Fibroblast of lung (primary cell): Measurements from ENCODE around the gene NOL12.

Experiments
- EZH2 ChIP-seq: IDR thresholded peaks from 2 replicates; pipeline ENCODE4 v1.5.1; 2012; ENCODE audit warnings: low read length, control low read depth, mild to moderate bottlenecking; ENCODE audit errors: missing control alignments
- TF ChIP-seq, protein P1 (sequence below), 2 donors: IDR thresholded peaks in 1 of 2; conservative IDR thresholded peaks in 1 of 2; 1 replicate in 1 of 2; 2 replicates in 1 of 2; pipeline ENCODE4 v1.5.1; 2011 to 2012; ENCODE audit warnings: low read length in 2 of 2, control low read depth in 1 of 2, inconsistent platforms in 1 of 2, low read depth in 1 of 2, mild to moderate bottlenecking in 1 of 2

DNA sequence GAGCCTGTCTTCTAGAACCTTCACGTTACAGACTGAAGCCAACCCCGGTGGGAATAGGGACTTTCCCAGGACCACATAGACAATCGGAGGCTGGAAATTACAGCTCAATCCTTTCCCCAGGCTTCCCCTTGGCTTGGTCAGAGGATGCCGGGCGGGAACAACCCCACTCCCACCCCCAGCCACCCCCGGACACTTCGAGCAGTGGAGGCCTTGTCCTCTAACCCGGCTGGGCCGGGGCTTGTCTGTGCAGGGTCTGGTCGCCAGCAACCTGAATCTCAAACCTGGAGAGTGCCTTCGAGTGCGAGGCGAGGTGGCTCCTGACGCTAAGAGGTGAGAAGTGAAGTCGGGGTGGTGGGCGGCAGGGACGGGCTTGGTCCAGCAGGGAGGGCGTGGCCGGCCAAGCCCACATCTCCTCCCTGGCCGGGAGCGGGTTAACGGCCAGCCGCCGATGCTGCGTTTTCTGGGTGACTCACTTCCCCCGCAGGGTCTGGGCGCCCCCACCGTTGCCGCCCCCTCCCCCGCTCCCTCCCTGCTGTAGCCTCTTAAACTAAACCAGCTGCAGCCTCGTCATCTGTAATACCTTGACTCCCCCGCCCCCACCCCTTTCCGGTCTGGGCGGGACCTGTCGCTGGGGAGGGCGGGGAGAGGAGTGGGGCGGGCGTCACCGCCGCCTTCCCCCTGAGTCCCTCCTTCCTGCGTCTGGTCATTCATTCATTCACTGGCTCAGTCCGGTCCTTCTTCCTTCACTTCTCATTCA lies 9.2 kb upstream of the NOL12 start:
- TF ChIP-seq, protein P1, sequence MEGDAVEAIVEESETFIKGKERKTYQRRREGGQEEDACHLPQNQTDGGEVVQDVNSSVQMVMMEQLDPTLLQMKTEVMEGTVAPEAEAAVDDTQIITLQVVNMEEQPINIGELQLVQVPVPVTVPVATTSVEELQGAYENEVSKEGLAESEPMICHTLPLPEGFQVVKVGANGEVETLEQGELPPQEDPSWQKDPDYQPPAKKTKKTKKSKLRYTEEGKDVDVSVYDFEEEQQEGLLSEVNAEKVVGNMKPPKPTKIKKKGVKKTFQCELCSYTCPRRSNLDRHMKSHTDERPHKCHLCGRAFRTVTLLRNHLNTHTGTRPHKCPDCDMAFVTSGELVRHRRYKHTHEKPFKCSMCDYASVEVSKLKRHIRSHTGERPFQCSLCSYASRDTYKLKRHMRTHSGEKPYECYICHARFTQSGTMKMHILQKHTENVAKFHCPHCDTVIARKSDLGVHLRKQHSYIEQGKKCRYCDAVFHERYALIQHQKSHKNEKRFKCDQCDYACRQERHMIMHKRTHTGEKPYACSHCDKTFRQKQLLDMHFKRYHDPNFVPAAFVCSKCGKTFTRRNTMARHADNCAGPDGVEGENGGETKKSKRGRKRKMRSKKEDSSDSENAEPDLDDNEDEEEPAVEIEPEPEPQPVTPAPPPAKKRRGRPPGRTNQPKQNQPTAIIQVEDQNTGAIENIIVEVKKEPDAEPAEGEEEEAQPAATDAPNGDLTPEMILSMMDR (conservative IDR thresholded peaks at IDR 0.05 in 1 of 2, IDR thresholded peaks at IDR 0.05 in 1 of 2; ENCODE audit: low read depth in 1 of 2, low read length in 2 of 2): no peak
- no peak for TF ChIP-seq EZH2
